ENCODE measurements around the gene ZNF831.

DNA sequence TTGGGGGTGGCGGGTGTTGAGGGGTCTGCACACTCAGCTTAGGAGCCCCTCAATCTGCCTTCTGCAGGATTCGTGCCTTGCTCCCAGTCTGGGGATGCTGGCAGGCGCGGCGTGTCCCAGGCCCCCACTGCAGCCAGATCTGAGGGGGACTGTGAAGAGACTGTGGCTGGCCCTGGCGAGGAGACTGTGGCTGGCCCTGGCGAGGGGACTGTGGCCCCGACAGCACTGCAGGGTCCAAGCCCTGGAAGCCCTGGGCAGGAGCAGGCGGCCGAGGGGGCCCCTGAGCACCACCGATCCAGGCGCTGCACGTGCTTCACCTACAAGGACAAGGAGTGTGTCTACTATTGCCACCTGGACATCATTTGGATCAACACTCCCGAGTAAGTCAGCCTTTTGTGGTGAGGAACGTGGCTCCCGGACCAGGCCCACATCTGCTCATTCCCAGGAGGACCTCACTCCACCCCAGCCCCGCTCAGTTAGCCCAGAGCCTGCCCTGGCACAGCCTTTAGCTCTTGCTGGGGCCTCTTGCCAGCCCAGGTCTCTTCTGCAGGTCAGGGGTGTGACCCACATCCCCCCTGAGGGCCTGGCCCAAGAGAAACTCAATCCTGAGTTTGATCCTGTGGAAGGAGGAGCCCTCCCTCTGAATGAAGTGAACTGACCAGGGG, 137.9 kb downstream of the ZNF831 start:
- no peak for TF ChIP-seq POLR2A (IDR thresholded peaks at IDR 0.05)
- TF ChIP-seq, protein P1, sequence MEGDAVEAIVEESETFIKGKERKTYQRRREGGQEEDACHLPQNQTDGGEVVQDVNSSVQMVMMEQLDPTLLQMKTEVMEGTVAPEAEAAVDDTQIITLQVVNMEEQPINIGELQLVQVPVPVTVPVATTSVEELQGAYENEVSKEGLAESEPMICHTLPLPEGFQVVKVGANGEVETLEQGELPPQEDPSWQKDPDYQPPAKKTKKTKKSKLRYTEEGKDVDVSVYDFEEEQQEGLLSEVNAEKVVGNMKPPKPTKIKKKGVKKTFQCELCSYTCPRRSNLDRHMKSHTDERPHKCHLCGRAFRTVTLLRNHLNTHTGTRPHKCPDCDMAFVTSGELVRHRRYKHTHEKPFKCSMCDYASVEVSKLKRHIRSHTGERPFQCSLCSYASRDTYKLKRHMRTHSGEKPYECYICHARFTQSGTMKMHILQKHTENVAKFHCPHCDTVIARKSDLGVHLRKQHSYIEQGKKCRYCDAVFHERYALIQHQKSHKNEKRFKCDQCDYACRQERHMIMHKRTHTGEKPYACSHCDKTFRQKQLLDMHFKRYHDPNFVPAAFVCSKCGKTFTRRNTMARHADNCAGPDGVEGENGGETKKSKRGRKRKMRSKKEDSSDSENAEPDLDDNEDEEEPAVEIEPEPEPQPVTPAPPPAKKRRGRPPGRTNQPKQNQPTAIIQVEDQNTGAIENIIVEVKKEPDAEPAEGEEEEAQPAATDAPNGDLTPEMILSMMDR (IDR thresholded peaks at IDR 0.05) = no peak

Measured in thyroid gland (tissue), 4 donors.